ENCODE measurements around the gene LIPA.

The LIPA gene

GRCh38 chr10:89237849-89238248 lies 13.7 kb downstream of the LIPA start:
- Histone ChIP-seq H3K9ac (no peak overlapping the region), H3K4me3 (IDR thresholded peaks at IDR 0.05; ENCODE audit: insufficient read depth, low read depth, low read length) (no peak overlapping the region), H3K79me2 (ENCODE audit: insufficient read depth, low read depth) (no peaks in the 10 kb centered on the region), H3K4me1 (ENCODE audit: low read depth, poor library complexity, severe bottlenecking) (no peaks in the 10 kb centered on the region), H3K4me2 (no peak overlapping the region), H3K27ac (no peak overlapping the region), H4K20me1 (ENCODE audit: insufficient read depth) (no peaks in the 10 kb centered on the region), H3K36me3 (ENCODE audit: insufficient read depth) (no peaks in the 10 kb centered on the region), H3K27me3 (ENCODE audit: insufficient read depth, low read depth) (no peaks in the 10 kb centered on the region), H2AFZ (ENCODE audit: low read depth) (no peak overlapping the region)
- no peak for TF ChIP-seq CTCF (conservative IDR thresholded peaks at IDR 0.05; ENCODE audit: low read depth, low read length)

- H3K79me2 ChIP-seq (ENCODE audit: insufficient read depth, low read depth), result no peaks in the 10 kb centered on the region
- no peaks in the 10 kb centered on the region for H4K20me1 ChIP-seq (ENCODE audit: insufficient read depth)
- no peak overlapping the region for H3K4me3 ChIP-seq (IDR thresholded peaks at IDR 0.05; ENCODE audit: insufficient read depth, low read depth, low read length)
- H2AFZ ChIP-seq (ENCODE audit: low read depth), result no peak overlapping the region
- H3K4me2 ChIP-seq, result no peak overlapping the region
- no peak overlapping the region for H3K27ac ChIP-seq
- H3K9ac ChIP-seq, result no peak overlapping the region
- H3K27me3 ChIP-seq (ENCODE audit: insufficient read depth, low read depth), result no peaks in the 10 kb centered on the region
- no peaks in the 10 kb centered on the region for H3K36me3 ChIP-seq (ENCODE audit: insufficient read depth)
- no peaks in the 10 kb centered on the region for H3K4me1 ChIP-seq (ENCODE audit: low read depth, poor library complexity, severe bottlenecking)
- no peak for TF ChIP-seq CTCF (conservative IDR thresholded peaks at IDR 0.05; ENCODE audit: low read depth, low read length)
These were observed 15.3 kb downstream of the LIPA start for GRCh38 chr10:89236226-89236797.

- TF ChIP-seq CTCF (conservative IDR thresholded peaks at IDR 0.05; ENCODE audit: low read depth, low read length), result no peak
- H3K4me2 ChIP-seq, result no peak overlapping the region
- H4K20me1 ChIP-seq (ENCODE audit: insufficient read depth), result no peaks in the 10 kb centered on the region
- no peak overlapping the region for H2AFZ ChIP-seq (ENCODE audit: low read depth)
- no peak overlapping the region for H3K27ac ChIP-seq
- no peaks in the 10 kb centered on the region for H3K27me3 ChIP-seq (ENCODE audit: insufficient read depth, low read depth)
- H3K4me3 ChIP-seq (IDR thresholded peaks at IDR 0.05; ENCODE audit: insufficient read depth, low read depth, low read length), result no peak overlapping the region
- no peaks in the 10 kb centered on the region for H3K79me2 ChIP-seq (ENCODE audit: insufficient read depth, low read depth)
- H3K36me3 ChIP-seq (ENCODE audit: insufficient read depth), result no peaks in the 10 kb centered on the region
- H3K4me1 ChIP-seq (ENCODE audit: low read depth, poor library complexity, severe bottlenecking), result no peaks in the 10 kb centered on the region
- H3K9ac ChIP-seq, result no peak overlapping the region
These were observed 16.3 kb downstream of the LIPA start for GRCh38 chr10:89235073-89235798.

GRCh38 chr10:89233033-89233432 lies 18.5 kb downstream of the LIPA start:
- Histone ChIP-seq H3K27ac (no peak overlapping the region), H3K4me1 (ENCODE audit: low read depth, poor library complexity, severe bottlenecking) (no peaks in the 10 kb centered on the region), H3K36me3 (ENCODE audit: insufficient read depth) (no peaks in the 10 kb centered on the region), H3K27me3 (ENCODE audit: insufficient read depth, low read depth) (no peaks in the 10 kb centered on the region), H3K4me2 (no peak overlapping the region), H3K79me2 (ENCODE audit: insufficient read depth, low read depth) (no peaks in the 10 kb centered on the region), H3K9ac (no peak overlapping the region), H2AFZ (ENCODE audit: low read depth) (no peak overlapping the region), H4K20me1 (ENCODE audit: insufficient read depth) (no peaks in the 10 kb centered on the region), H3K4me3 (IDR thresholded peaks at IDR 0.05; ENCODE audit: insufficient read depth, low read depth, low read length) (no peak overlapping the region)
- no peak for TF ChIP-seq CTCF (conservative IDR thresholded peaks at IDR 0.05; ENCODE audit: low read depth, low read length)
